HG02763 (cell line): ENCODE results near the gene MIS12.

Source experiments
- ATAC-seq: cut with Tn5 transposase; IDR thresholded peaks from one replicate; pipeline ENCODE4 v1.9.1; 2021; ENCODE audit warnings: mild to moderate bottlenecking, moderate library complexity; ENCODE audit not compliant: unreplicated experiment

Gene MIS12

GRCh38 chr17:5499476-5500231 is 13.3 kb downstream of the MIS12 start:
- ATAC-seq: no peak

GRCh38 chr17:5500247-5500588 is 13.9 kb downstream of the MIS12 start:
- no peak for ATAC-seq

- ATAC-seq: no peak
Measured at GRCh38 chr17:5500589-5501391, 14.4 kb downstream of the MIS12 start.

GRCh38 chr17:5501685-5502084 is 15.3 kb downstream of the MIS12 start:
- ATAC-seq: no peak

GRCh38 chr17:5502552-5502951 is 16.2 kb downstream of the MIS12 start:
- no peak for ATAC-seq

GRCh38 chr17:5506307-5506706 is 19.9 kb downstream of the MIS12 start:
- no peak for ATAC-seq

GRCh38 chr17:5508810-5509209 is 22.4 kb downstream of the MIS12 start:
- ATAC-seq: no peak

GRCh38 chr17:5509482-5509881 is 23.1 kb downstream of the MIS12 start:
- no peak for ATAC-seq

GRCh38 chr17:5510771-5511170 is 24.4 kb downstream of the MIS12 start:
- no peak for ATAC-seq

- no peak for ATAC-seq
Measured at GRCh38 chr17:5511401-5512225, 25.2 kb downstream of the MIS12 start.

GRCh38 chr17:5513628-5514027 is 27.3 kb downstream of the MIS12 start:
- ATAC-seq: no peak

- no peak for ATAC-seq
Measured at GRCh38 chr17:5514976-5515375, 28.6 kb downstream of the MIS12 start.

- ATAC-seq: no peak
Measured at GRCh38 chr17:5516060-5516792, 29.9 kb downstream of the MIS12 start.

GRCh38 chr17:5522476-5522875 is 36.1 kb downstream of the MIS12 start:
- ATAC-seq: no peak

GRCh38 chr17:5523249-5523648 is 36.9 kb downstream of the MIS12 start:
- ATAC-seq: no peak

- ATAC-seq: no peak
Measured at GRCh38 chr17:5526821-5527598, 40.6 kb downstream of the MIS12 start.

- ATAC-seq: no peak
Measured at GRCh38 chr17:5527601-5528250, 41.4 kb downstream of the MIS12 start.

- no peak for ATAC-seq
Measured at GRCh38 chr17:5530265-5531084, 44.1 kb downstream of the MIS12 start.

- no peak for ATAC-seq
Measured at GRCh38 chr17:5531085-5531418, 44.7 kb downstream of the MIS12 start.
